ENCODE data around the gene EHMT1. TPM values are rescaled to one million over a fixed set of nuclear protein-coding genes. Genes with fewer than 3 reads are reported as not detected.

EHMT1 gene
- polyA plus RNA-seq, 2 of the 4 experiments (the other 2 are of a cell fraction), result 41.3 to 48.0 TPM

- H3K4me1 ChIP-seq, result no peaks in the 10 kb centered on the region
- ChIA-PET CTCF (interaction anchor here (0.8 kb wide), 1 partner anchor 15 kb away, joined by 3 read pairs; no protein-coding TSS in a partner anchor), POLR2A (no interaction called here)
- H3K27ac ChIP-seq, result no peak overlapping the region
- no peak overlapping the region for H3K4me2 ChIP-seq
- no peaks in the 10 kb centered on the region for H3K9me3 ChIP-seq
- 91% methylated on average over 6 of the region's 7 CpGs for WGBS (ENCODE audit: missing lambda C conversion rate)
- DNase-seq (ENCODE audit: low read depth in 1 of 2, low spot score in 1 of 2) (no peak), FAIRE-seq (no peak), ATAC-seq (no peak)
- TF ChIP-seq NFE2L2 (conservative IDR thresholded peaks at IDR 0.05; ENCODE audit: low read length), result no peak
- no peak for TF ChIP-seq RAD21 (conservative IDR thresholded peaks at IDR 0.05 in 1 of 2, IDR thresholded peaks at IDR 0.05 in 1 of 2)
- no peak for TF ChIP-seq FOSB (CRISPR knock-in tag; IDR thresholded peaks at IDR 0.05)
- TF ChIP-seq EHF (CRISPR knock-in tag; IDR thresholded peaks at IDR 0.05), result no peak
- TF ChIP-seq HOXB13 (CRISPR knock-in tag; IDR thresholded peaks at IDR 0.05; ENCODE audit: low read depth), result no peak
- no peak for TF ChIP-seq HMGXB4 (CRISPR knock-in tag; IDR thresholded peaks at IDR 0.05; ENCODE audit: borderline replicate concordance)
- no peak for TF ChIP-seq CBX2 (IDR thresholded peaks at IDR 0.05; ENCODE audit: borderline replicate concordance, low read depth)
- no peak for TF ChIP-seq HES2 (IDR thresholded peaks at IDR 0.05)
- no peak for TF ChIP-seq EP300 (IDR thresholded peaks at IDR 0.05)
- no peak for TF ChIP-seq SMC3 (IDR thresholded peaks at IDR 0.05)
- no peak for TF ChIP-seq FOSL2 (IDR thresholded peaks at IDR 0.05)
- TF ChIP-seq FOSL2 (CRISPR knock-in tag; IDR thresholded peaks at IDR 0.05), result no peak
- no peak for TF ChIP-seq CEBPB (IDR thresholded peaks at IDR 0.05)
- no peak for TF ChIP-seq POLR2A (IDR thresholded peaks at IDR 0.05; ENCODE audit: low read length)
- no peak for TF ChIP-seq ZFP36 (IDR thresholded peaks at IDR 0.05; ENCODE audit: borderline replicate concordance, partially characterized antibody)
- H3K4me3 ChIP-seq, result no peak overlapping the region
These were observed 61.0 kb downstream of the EHMT1 start for GRCh38 chr9:137679695-137680305.

- ATAC-seq, result no peak; a peak in 1 of 6 replicates
- no peak overlapping the region for H3K4me2 ChIP-seq
- CTCF ChIA-PET, result interaction anchor here (0.8 to 7.6 kb wide), 3 partner anchors 8 to 14 kb away, joined by 3 to 49 read pairs (median 5); no protein-coding TSS in a partner anchor
These were observed 61.9 kb downstream of the EHMT1 start for GRCh38 chr9:137680444-137681358.

More at GRCh38 chr9:137680444-137681358, 61.9 kb downstream of the EHMT1 start:
- no peak overlapping the region for H3K4me3 ChIP-seq
- DNase-seq (ENCODE audit: low read depth in 1 of 2, low spot score in 1 of 2), result no peak
- 94% methylated on average over 18 of the region's 18 CpGs for WGBS (ENCODE audit: missing lambda C conversion rate)
- no peaks in the 10 kb centered on the region for H3K9me3 ChIP-seq
- H3K27ac ChIP-seq, result no peak overlapping the region
- H3K4me1 ChIP-seq, result 0 out of 3 replicates have a peak, but pooled peaks cover 3% of the 10 kb centered on the region
- no peak for FAIRE-seq
- POLR2A ChIA-PET, result no interaction called here
- no peak for TF ChIP-seq ZNF302 (CRISPR knock-in tag; IDR thresholded peaks at IDR 0.05)
- no peak for TF ChIP-seq ZSCAN20 (CRISPR knock-in tag; IDR thresholded peaks at IDR 0.05)
- TF ChIP-seq TFCP2L1 (CRISPR knock-in tag; IDR thresholded peaks at IDR 0.05), result no peak
- TF ChIP-seq NPAS2 (CRISPR knock-in tag; IDR thresholded peaks at IDR 0.05; ENCODE audit: borderline replicate concordance), result no peak
- no peak for TF ChIP-seq SREBF2 (IDR thresholded peaks at IDR 0.05)
- no peak for TF ChIP-seq RCOR1 (IDR thresholded peaks at IDR 0.05; ENCODE audit: low read depth, low read length)
- TF ChIP-seq MAX (IDR thresholded peaks at IDR 0.05), result no peak
- TF ChIP-seq SMC3 (IDR thresholded peaks at IDR 0.05), result no peak
- no peak for TF ChIP-seq CBX8 (IDR thresholded peaks at IDR 0.05)
- TF ChIP-seq HOXB5 (CRISPR knock-in tag; IDR thresholded peaks at IDR 0.05), result no peak
- no peak for TF ChIP-seq ZFP36 (IDR thresholded peaks at IDR 0.05; ENCODE audit: borderline replicate concordance, partially characterized antibody)
- no peak for TF ChIP-seq FOXS1 (CRISPR knock-in tag; IDR thresholded peaks at IDR 0.05)
- TF ChIP-seq POLR2A (IDR thresholded peaks at IDR 0.05; ENCODE audit: low read length), result no peak
- TF ChIP-seq KDM1A (IDR thresholded peaks at IDR 0.05; ENCODE audit: low read depth), result no peak
- TF ChIP-seq MYC (IDR thresholded peaks at IDR 0.05; ENCODE audit: borderline replicate concordance, low read length), result no peak
- no peak for TF ChIP-seq TP53 (CRISPR knock-in tag; IDR thresholded peaks at IDR 0.05)
- TF ChIP-seq PBX3 (IDR thresholded peaks at IDR 0.05), result no peak
- no peak for TF ChIP-seq MAFK (IDR thresholded peaks at IDR 0.05; ENCODE audit: partially characterized antibody)
- no peak for TF ChIP-seq FOSL2 (IDR thresholded peaks at IDR 0.05)
- TF ChIP-seq FOSL2 (CRISPR knock-in tag; IDR thresholded peaks at IDR 0.05), result no peak
- TF ChIP-seq REST (IDR thresholded peaks at IDR 0.05), result no peak

Measured in A549 (cell line).